Hepatocyte (in vitro differentiated cells): ENCODE measurements around the gene TMOD2. TPM values are rescaled to one million over a fixed set of nuclear protein-coding genes. Genes with fewer than 3 reads are reported as not detected.

ENCODE experiments used
- DNase-seq: peaks from one replicate; pipeline ENCODE4 v3.0.0-alpha.2; 2016; ENCODE audit warnings: low spot score
- H2AFZ ChIP-seq: fragments of 200-600 bp; sonication (generic); 2 replicates; pipeline ENCODE4 v1.6.0; 2016; ENCODE audit warnings: antibody characterized with exemption, mild to moderate bottlenecking
- H3K27ac ChIP-seq: fragments of 200-600 bp; sonication (generic); 2 replicates; pipeline ENCODE4 v1.5.1; 2016; ENCODE audit warnings: mild to moderate bottlenecking
- H3K27me3 ChIP-seq: fragments of 200-600 bp; sonication (generic); 2 replicates; pipeline ENCODE4 v1.6.1; 2016
- H3K36me3 ChIP-seq: fragments of 200-600 bp; sonication (generic); replicated peaks from 2 replicates; pipeline ENCODE4 v1.5.1; 2016; ENCODE audit warnings: low read depth; ENCODE audit not compliant: insufficient read depth
- H3K4me1 ChIP-seq: fragments of 200-600 bp; sonication (generic); 2 replicates; pipeline ENCODE4 v1.5.1; 2016; ENCODE audit warnings: mild to moderate bottlenecking, moderate library complexity; ENCODE audit not compliant: insufficient read depth
- H3K4me2 ChIP-seq: fragments of 200-600 bp; sonication (generic); 2 replicates; pipeline ENCODE4 v1.6.0; 2016
- H3K4me3 ChIP-seq: fragments of 200-600 bp; sonication (generic); 2 replicates; pipeline ENCODE4 v1.5.1; 2016; ENCODE audit warnings: mild to moderate bottlenecking
- H3K79me2 ChIP-seq: fragments of 200-600 bp; sonication (generic); 2 replicates; pipeline ENCODE4 v1.6.0; 2017; ENCODE audit warnings: mild to moderate bottlenecking
- H3K9me2 ChIP-seq: fragments of 200-600 bp; sonication (generic); replicated peaks from 2 replicates; pipeline ENCODE4 v1.6.0; 2017; ENCODE audit warnings: mild to moderate bottlenecking; ENCODE audit not compliant: insufficient read depth
- H3K9me3 ChIP-seq: fragments of 200-600 bp; sonication (generic); 2 replicates; pipeline ENCODE4 v1.5.1; 2016; ENCODE audit warnings: low read depth, mild to moderate bottlenecking
- H4K20me1 ChIP-seq: fragments of 200-600 bp; sonication (generic); 2 replicates; pipeline ENCODE4 v1.6.0; 2016; ENCODE audit warnings: mild to moderate bottlenecking; ENCODE audit not compliant: insufficient read depth, poor library complexity, severe bottlenecking
- CTCF ChIP-seq: fragments of 200-600 bp; sonication (generic); IDR thresholded peaks from 2 replicates; pipeline ENCODE4 v1.5.1; 2016; ENCODE audit warnings: antibody characterized with exemption, mild to moderate bottlenecking; ENCODE audit not compliant: poor library complexity
- EZH2 ChIP-seq: fragments of 200-600 bp; sonication (generic); IDR thresholded peaks from 2 replicates; pipeline ENCODE4 v1.6.1; 2016; ENCODE audit warnings: antibody characterized with exemption, mild to moderate bottlenecking, borderline replicate concordance
- EZH2phosphoT487 ChIP-seq: fragments of 200-600 bp; sonication (generic); IDR thresholded peaks from one replicate; pipeline ENCODE4 v1.6.1; 2018; ENCODE audit warnings: antibody characterized with exemption, mild to moderate bottlenecking, low read depth, moderate library complexity; ENCODE audit not compliant: unreplicated experiment, severe bottlenecking
- WGBS: methylation state at CpG from one replicate; pipeline ENCODE4 v1.1.6; 2016; ENCODE audit warnings: low lambda C conversion rate; ENCODE audit errors: missing lambda C conversion rate; 5-methylcytosine and 5-hydroxymethylcytosine counted together
- polyA plus RNA-seq: library from polyadenylated mRNA; unstranded; fragments of >200 nt; fragmentation: Nextera tagmentation; extraction: Ambion mirVana; gene quantifications from 2 replicates; pipeline ENCODE4 v1.2.1, GENCODE V29; 2016
- total RNA-seq: library from RNA; depleted of rRNA; stranded (reverse); fragments of >200 nt; gene quantifications from 2 replicates; pipeline ENCODE4 v1.2.3, GENCODE V29; 2014

TMOD2 gene
- total and polyA plus RNA-seq, 2 experiments from 2014 or later: 1.7 to 2.9 TPM

DNA sequence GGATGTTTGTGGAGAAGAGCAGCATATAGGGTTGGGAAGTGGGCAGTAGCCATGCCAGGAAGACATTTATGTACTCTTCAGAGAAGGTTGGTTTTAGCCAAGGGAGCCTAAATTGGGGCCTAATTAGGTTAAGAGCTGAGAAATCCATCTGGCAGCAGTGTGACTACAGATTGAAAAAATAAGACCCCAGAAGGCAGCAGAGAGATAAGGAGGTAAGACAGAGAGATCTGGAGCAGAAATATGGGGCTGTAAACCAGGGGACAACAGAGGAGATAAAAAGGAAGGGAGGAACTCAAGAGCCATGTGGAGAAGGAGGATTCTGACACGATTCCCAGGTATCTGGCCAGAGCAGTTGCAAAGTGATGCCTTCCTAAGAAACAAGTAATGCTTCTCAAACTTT lies 37.2 kb upstream of the TMOD2 start:
- H4K20me1 ChIP-seq: no peaks in the 10 kb centered on the region
- TF ChIP-seq EZH2phosphoT487 (no peak), CTCF (no peak), EZH2 (no peak)
- no peak overlapping the region for H3K4me2 ChIP-seq
- no peak overlapping the region for H3K4me3 ChIP-seq
- no peaks in the 10 kb centered on the region for H3K9me3 ChIP-seq
- no peaks in the 10 kb centered on the region for H3K9me2 ChIP-seq
- no peak overlapping the region for H2AFZ ChIP-seq
- H3K27ac ChIP-seq: no peak overlapping the region
- DNase-seq: no peak
- no peaks in the 10 kb centered on the region for H3K27me3 ChIP-seq
- no peaks in the 10 kb centered on the region for H3K79me2 ChIP-seq
- 57% methylated on average over 1 of the region's 1 CpG for WGBS
- H3K4me1 ChIP-seq: peaks cover 11% of the 10 kb centered on the region
- H3K36me3 ChIP-seq: no peaks in the 10 kb centered on the region

DNA sequence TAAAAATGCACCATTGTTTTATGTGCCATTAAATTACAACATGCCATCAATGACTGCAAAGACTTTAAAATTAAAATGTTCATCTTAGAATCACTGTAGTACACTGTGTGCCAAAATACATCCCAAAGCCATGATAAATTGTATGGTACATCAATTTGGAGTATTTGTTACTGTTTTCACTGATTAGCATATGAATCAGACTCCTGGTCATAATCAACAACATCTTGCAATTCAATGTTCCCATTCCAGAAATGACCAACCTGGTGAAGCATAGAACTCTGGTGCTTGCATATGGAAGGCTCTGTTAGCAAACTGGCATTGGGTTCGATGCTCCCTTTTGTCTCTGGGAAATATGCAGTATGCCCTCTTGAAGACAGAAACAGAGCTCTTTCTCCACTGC lies 36.5 kb upstream of the TMOD2 start:
- Histone ChIP-seq H3K27ac (no peak overlapping the region), H3K79me2 (no peaks in the 10 kb centered on the region), H3K4me2 (no peak overlapping the region), H3K9me2 (no peaks in the 10 kb centered on the region), H3K4me1 (peaks cover 18% of the 10 kb centered on the region), H3K27me3 (no peaks in the 10 kb centered on the region), H4K20me1 (no peaks in the 10 kb centered on the region), H2AFZ (no peak overlapping the region), H3K4me3 (no peak overlapping the region), H3K36me3 (no peaks in the 10 kb centered on the region), H3K9me3 (no peaks in the 10 kb centered on the region)
- WGBS: 96% methylated on average over 1 of the region's 1 CpG
- TF ChIP-seq CTCF: no peak
- TF ChIP-seq EZH2: no peak
- TF ChIP-seq EZH2phosphoT487: no peak
- DNase-seq: no peak

DNA sequence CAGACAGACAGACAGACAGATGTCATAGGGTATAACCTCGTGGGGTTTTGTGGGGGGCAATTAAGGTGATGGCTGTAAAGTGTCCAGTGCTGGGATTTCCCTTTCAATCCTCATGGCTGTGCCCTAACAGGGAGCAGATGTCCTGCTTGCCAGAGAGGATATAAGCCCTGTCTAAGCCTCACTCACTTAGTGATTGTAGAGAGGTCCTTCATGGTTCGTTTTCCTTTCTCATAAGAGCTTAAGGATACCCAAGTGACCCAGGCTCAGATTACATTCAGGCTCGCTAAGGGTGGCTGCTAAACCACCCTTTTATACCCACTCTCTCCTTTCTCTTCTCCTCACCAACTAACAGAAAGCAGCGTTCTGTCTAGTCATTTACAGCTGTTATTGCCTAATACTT lies 33.2 kb upstream of the TMOD2 start:
- Histone ChIP-seq H3K27ac (no peak overlapping the region), H3K36me3 (no peaks in the 10 kb centered on the region), H3K4me1 (peaks cover 18% of the 10 kb centered on the region), H4K20me1 (no peaks in the 10 kb centered on the region), H3K4me3 (no peak overlapping the region), H2AFZ (no peak overlapping the region), H3K79me2 (no peaks in the 10 kb centered on the region), H3K9me3 (no peaks in the 10 kb centered on the region), H3K9me2 (no peaks in the 10 kb centered on the region), H3K27me3 (no peaks in the 10 kb centered on the region), H3K4me2 (no peak overlapping the region)
- no peak for DNase-seq
- TF ChIP-seq EZH2phosphoT487 (no peak), CTCF (no peak), EZH2 (no peak)
- 25% methylated on average over 4 of the region's 4 CpGs for WGBS

DNA sequence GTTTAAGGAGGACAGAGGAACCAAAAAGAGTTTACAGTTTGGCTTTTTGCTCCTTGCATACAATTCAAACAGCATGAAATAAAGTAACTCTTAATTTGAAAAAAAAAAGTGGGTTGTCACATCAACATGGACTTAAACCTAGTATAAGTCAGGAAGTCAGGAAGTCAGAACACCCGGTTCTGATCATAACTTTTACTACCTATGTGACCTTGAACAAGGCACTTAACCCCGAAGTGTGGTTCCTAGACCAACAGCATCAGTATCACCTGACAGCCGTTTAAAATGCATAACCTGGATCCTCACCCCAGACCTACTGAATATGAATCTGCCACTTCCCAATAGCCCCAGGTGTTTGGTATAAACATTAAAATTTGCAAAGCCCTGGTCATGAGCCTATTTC lies 32.7 kb upstream of the TMOD2 start:
- DNase-seq: no peak
- TF ChIP-seq EZH2 (no peak), CTCF (no peak), EZH2phosphoT487 (no peak)
- no peak overlapping the region for H3K27ac ChIP-seq

More for the DNA sequence above, 32.7 kb upstream of the TMOD2 start:
- Histone ChIP-seq H2AFZ (no peak overlapping the region), H3K27me3 (no peaks in the 10 kb centered on the region), H3K4me2 (no peak overlapping the region), H3K79me2 (no peaks in the 10 kb centered on the region), H3K36me3 (no peaks in the 10 kb centered on the region), H3K4me1 (peaks cover 18% of the 10 kb centered on the region), H3K9me3 (no peaks in the 10 kb centered on the region), H3K4me3 (no peak overlapping the region), H3K9me2 (no peaks in the 10 kb centered on the region), H4K20me1 (no peaks in the 10 kb centered on the region)
- WGBS: 32% methylated on average over 3 of the region's 3 CpGs
